ENCODE data around the gene ACSBG1.
"Not testable (repeated sequence)": the region's sequence is repeated elsewhere in the genome, so short reads cannot be mapped to it uniquely, and the experiment has no call there.

The ACSBG1 gene

DNA sequence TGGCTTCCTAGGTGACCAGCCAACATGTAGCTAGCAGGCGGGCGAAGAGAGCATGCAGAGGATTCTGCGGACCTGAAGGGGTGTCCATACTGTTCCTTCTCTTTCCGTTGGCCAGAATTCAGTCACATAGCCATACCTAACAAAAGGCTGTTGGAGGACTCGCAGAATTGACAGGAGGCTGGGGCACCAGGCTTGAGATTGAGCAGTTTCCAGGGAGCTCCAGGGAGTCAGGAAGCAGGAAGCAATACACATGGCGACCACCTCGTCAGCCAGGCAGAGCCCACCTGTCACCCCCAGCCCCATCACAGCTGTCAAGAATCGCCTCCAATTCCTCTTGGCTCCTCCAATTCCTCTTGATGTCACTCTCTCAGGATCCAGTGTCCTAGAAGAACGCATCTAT lies 16.8 kb upstream of the ACSBG1 start:
- no peak for DNase-seq (ENCODE audit: low spot score)

DNA sequence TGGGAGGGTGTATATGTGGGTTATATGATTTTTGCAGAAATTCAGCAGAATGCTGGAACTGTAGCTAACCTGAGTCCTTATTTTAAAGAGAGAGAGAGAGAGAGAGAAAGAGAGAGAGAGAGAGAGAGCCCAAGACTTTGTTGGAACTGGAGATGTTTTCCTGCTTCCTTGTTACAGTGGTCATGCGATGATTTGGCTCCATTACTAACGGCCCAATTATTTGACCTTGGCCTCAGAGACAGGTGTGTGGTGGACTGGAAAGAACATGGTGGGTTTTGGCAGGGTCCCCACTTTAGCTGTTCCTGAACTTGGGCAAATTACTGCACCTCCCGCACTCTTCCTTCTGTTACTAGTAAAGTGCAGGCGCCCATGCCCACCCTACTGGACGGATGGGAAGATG lies 14.8 kb upstream of the ACSBG1 start:
- DNase-seq (ENCODE audit: low spot score), result no peak

DNA sequence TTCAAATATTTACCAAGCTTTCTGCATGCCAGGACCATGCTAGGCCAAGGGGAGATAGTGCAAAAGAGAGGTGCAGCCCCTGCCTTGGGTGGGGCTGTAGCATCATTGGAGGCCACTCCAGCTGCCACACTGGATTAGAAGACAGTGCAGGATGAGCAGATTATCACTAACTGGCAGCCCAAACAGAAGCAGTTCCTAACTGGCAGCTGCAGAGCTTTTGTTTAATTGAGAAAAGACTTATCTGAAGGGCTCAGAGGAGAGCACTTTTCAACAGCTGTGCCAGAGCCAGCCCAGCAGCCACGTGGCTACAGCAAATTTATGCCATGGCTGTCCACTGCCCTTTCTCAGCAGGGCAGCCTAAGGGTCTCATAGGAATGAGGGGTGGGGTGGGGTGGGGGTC lies 13.5 kb upstream of the ACSBG1 start:
- DNase-seq (ENCODE audit: low spot score), result peak; percentile 91

DNA sequence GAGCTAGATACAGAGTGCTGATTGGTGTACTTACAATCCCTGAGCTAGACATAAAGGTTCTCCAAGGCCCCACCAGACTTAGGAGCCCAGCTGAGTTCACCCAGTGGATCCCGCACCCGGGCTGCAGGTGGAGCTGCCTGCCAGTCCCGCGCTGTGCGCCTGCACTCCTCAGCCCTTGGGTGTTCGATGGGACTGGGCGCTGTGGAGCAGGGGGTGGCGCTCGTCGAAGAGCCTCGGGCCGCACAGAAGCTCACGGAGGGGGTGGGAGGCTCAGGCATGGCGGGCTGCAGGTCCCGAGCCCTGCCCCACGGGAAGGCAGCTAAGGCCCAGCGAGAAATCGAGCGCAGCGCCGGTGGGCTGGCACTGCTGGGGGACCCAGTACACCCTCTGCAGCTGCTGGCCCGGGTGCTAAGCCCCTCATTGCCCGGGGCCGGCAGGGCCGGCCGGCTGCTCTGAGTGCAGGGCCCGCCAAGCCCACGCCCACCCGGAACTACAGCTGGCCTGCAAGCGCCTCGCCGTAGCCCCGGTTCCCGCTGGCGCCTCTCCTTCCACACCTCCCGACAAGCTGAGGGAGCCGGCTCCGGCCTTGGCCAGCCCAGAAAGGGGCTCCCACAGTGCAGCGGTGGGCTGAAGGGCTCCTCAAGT lies 11.7 kb upstream of the ACSBG1 start:
- not testable (repeated sequence) for DNase-seq (ENCODE audit: low spot score)

DNA sequence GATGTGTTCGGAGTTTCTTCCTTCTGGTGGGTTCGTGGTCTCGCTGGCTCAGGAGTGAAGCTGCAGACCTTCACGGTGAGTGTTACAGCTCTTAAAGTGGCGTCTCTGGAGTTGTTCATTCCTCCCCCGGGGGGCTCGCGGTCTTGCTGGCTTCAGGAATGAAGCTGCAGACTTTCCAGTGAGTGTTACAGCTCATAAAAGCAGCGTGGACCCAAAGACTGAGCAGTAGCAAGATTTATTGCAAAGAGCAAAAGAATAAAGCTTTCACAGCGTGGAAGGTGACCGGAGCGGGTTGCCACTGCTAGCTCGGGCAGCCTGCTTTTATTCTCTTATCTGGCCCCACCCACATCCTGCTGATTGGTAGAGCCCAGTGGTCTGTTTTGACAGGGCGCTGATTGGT lies 11.0 kb upstream of the ACSBG1 start:
- DNase-seq (ENCODE audit: low spot score), result not testable (repeated sequence)

DNA sequence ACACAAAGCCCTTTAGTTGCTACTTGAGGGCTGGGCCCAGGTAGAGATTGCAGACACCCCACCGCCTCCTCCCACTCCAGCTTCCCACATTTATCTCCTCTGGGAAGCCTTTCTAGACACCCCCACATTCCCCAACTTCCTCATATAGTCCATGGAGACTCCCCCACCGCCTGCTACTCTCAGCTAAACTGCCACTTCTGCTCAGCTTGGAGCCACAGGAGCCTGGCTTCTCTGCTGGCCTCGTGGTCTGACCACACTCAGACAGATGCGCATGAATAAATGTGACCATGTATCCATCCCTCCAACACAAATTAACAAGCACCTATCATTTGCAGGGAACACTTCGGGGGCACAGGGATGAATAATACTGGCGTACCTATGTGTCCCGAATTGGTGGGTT lies 10.5 kb upstream of the ACSBG1 start:
- DNase-seq (ENCODE audit: low spot score), result no peak

DNA sequence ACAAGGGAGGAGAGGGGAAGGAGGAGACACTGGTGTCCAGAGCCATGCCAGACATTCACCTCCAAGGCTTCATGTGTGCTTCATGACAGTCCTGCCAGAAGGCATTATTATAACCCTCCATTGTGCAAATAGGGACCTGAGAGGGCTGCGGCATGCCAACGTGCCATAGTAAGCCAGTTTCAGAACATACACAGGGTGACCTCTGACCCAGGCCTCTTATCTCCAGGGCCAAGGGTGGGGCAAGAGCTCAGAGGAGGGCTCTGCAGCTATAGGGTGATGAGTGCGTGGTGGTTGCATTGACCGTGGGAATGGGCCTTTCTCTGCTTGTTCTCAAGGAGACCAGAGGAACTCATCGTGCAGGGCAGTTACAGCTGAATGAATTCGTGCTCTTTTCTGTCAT lies 9.7 kb upstream of the ACSBG1 start:
- DNase-seq (ENCODE audit: low spot score), result peak; percentile 72

DNA sequence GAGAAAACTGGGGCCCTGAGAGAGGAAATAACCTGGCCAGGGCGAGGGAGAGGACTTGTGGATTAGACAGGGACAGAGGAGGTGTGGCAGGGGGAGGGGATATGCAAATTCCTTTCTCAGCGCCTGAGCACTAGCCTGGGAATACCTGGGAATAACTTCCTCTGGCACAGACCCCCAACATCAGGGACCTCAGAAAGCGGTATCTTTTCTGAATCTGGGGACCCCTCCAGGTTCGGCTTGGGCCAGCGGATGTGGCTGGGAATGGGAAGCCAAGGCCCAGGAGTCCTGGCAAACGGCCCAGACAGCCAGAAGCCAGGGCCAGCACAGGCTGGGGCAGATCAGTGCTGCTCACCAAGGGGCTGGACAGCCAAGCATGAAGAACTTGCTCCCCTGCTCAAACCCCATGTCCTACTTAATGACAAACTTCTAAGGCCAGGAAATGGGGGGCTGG lies 9.2 kb upstream of the ACSBG1 start:
- peak; percentile 37 for DNase-seq (ENCODE audit: low spot score)

DNA sequence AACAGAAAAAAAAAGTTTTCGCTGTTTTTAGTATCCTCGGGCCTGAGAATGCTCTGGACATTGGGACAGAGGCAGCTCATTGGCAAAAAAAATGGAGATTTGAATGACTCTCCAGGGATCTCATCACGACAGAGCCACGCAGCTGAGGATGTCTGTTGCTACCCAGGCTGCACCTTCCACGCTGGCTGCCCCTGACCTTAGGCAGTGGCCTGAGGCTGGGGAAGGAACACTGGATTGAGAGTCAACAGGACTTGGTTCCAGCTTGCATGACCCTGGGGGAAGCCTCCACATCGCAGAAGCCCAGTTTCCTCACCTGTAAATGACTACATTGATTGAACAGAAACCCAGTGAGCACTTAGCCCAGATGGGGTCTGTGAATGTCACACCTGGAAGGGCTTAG lies 8.7 kb upstream of the ACSBG1 start:
- no peak for DNase-seq (ENCODE audit: low spot score)

DNA sequence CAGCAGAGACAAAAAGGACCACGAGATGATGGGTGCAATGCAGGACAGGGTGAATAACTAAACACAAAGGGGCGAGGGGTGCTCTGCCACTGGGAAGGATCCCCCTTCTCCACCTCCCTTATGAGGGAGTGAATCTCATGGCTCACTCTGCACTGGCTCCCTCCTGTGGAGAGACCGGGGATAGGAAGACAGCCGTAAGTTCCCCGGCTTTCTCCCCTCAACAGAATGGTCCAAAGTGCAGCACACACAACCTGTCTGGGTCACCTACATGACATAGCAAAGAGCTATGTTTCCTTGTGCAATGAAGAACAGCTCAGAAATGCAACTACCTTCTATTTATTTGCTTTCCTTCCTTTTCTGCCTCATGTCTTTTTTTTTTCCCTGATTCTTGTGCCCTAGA lies 7.8 kb upstream of the ACSBG1 start:
- DNase-seq (ENCODE audit: low spot score), result peak; percentile 61

DNA sequence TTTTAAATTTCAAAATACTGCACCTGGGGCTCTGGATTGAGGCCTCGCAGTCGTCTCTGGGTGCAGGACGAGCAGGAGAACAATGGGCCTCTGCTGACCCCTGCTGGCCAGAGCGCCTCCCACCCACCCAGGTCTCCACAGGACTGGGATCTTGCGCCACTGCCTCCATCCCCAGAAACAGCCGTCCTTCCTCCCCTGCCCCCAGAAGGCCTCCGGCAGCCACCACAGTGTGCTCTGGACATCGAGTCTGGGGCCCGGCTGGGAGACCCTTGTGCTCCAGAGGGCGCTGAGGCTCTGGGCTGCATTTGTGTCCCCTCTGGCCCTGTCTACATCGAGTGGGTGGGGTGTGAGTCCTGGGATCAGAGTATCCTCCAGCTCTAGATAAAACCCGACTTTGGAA lies 6.7 kb upstream of the ACSBG1 start:
- DNase-seq (ENCODE audit: low spot score), result peak; percentile 81

DNA sequence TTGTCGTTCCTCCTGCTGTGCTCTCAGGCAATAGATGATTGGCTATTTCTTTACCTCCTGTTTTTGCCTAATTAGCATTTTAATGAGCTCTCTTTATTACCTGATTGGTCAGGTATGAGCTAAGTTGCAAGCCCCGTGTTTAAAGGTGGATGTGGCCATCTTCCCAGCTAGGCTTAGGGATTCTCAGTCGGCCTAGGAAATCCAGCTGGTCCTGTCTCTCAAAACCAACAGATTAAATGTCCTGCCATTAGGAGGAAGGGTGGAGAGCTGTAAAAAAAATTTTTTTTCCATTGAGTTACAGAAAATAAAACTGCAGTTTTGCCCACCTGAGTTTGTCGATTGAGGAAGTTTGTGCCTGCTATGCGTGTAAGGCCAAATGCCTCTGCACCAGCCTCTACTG lies 5.4 kb upstream of the ACSBG1 start:
- no peak for DNase-seq (ENCODE audit: low spot score)

DNA sequence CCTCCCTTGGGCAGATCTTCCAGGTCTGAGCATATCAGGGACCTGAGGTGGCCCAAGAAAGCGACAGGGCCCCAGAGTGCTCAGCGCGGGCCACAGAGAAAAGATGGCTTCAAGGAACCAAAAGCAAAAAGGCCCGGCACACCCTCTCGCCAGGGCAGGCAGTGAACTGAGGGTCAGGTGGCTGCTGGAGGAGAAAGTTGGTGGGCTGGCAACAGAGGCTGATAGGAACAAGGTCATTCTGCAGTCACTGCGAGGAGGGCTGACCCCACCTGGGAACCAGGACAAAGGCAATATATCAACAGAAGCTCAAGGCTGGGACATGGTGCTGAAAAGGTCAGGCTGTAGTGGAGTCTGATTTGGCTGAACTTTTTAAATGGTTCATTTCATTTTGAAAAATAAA lies 2.8 kb upstream of the ACSBG1 start:
- no peak for DNase-seq (ENCODE audit: low spot score)

DNA sequence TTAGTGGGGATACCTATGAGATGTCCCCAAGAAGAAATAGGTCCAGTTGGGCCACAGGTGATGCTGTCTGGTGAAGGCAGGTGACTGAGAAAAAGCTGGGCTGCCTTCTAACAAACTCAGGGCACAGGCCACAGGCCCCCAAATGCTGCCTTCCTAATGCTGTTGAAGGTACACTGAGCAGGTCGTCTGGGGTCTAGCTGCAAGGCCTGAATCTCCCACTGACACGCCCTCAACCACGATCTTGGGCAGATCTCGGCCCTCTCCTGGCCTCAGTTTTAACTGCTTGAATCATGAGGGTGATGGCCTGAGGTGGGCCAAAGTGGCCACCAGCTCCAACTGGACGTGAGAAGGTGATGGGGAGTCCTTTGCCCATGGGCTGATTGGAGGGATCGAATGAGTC lies 2.1 kb upstream of the ACSBG1 start:
- DNase-seq (ENCODE audit: low spot score), result no peak

DNA sequence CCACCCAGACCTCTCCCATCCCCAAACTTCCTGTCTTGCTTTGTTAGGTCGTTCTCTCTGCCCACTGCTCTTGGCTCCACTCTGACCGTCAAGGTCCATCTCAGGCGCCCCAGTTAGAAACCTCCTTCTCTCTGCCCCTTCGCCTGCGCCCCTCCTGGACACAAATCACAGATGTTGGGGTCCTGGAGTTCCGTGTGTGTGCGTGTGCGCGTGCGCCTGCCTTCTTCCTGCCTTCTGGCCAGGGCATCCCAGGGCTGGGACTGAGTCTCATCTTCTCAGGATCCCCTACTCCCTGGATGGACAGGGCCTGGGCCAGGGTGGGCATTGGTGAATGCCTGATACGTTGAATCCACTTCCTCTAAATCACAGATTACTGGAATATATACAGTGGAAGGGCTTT lies 869 bp downstream of the ACSBG1 start:
- no peak for DNase-seq (ENCODE audit: low spot score)

DNA sequence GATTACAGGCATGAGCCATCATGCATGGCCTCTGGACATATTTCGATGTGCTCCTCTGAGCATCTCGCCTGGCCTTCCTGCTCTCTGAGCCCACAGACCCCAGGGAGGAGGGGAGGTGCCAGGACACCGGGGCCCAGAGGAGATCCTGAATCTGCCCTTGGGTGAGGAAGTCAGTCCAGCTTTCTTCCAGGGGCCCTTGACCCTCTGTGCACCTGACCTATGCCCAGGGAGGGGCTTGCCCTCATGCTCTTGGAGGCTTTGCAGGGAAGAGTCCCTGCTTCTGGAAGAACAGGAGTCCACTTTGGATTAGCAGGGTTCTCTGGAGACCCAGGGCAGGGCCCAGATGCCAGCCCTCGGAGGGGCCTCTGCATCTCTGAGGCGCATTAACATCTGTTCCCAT lies 1.4 kb downstream of the ACSBG1 start:
- no peak for DNase-seq (ENCODE audit: low spot score)

DNA sequence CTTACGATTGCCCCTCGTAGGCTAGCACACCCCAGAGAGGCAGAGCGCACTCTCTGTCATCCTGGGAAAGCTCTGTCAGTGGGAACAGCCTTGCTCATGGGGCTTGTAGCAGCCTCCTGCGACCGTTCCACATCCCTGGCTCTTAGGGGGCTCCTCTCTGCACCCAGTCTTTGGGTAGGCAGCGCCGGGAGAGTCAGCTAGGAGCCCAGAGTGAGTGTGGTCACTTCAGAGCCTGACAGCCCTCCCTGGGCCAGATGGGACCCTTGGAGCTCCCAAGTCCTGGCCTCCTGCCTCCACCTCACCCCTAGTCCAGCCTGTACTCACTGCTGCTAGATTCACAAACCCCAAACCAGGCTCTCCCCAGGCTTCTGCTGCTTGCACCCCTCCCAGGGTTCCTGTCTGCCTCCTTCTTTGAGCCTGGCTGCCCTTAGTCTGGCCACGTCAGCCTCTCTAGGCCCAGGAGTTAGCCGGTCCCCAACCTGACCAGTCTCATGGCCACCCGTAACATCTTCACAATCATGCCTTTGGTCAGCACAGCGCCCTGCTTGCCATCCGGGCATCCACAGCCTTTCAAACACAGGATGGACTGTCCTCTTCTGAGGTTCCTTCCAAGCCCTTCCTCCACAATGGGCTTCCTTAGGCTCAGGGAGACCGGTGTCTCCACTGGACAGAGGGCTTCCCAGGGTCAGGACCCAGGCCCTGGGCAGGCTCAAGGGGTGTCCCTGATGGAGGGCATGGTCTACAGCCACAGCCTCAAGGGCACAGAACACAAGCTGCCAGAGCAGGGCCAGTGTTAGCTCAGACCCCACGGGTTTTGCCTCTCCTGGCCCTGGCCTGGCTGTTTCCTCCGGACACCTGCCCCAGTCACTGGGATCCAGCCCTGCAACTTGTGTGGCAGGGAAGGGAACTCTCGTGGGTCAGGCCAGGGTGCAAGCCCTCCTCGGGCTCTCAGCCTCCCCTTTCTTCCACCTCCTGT lies 4.6 kb downstream of the ACSBG1 start:
- no peak for DNase-seq (ENCODE audit: low spot score)

DNA sequence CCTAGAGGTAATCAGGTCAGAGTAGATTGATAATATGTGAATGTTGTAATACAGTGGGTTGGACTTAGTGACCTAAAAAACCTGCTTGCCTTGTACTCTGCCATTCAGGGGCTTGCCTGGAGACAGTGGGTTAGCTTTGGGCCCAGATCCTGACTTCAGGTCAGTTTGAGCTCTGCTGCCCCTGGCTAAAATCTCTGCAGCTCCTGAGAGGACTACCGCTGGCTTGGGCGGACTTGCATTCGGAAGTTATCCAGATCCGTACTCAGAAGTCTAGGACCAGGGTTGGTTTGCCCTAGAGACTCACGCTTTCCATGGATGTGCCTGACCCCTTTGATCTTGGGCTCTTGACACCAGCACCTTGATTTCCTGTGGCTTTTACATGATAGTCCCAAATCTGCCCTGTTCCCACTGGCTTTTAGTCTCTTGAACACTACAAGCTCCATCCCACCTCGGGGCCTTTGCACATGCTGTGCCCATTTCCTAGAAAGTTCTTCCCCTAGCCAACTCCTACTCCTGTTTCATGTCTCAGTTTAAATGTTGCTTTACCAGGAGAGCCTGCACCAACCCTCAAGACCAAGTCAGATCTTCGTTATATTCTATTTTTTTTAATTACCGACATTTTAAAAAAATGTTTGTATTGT lies 5.9 kb downstream of the ACSBG1 start:
- DNase-seq (ENCODE audit: low spot score), result no peak

DNA sequence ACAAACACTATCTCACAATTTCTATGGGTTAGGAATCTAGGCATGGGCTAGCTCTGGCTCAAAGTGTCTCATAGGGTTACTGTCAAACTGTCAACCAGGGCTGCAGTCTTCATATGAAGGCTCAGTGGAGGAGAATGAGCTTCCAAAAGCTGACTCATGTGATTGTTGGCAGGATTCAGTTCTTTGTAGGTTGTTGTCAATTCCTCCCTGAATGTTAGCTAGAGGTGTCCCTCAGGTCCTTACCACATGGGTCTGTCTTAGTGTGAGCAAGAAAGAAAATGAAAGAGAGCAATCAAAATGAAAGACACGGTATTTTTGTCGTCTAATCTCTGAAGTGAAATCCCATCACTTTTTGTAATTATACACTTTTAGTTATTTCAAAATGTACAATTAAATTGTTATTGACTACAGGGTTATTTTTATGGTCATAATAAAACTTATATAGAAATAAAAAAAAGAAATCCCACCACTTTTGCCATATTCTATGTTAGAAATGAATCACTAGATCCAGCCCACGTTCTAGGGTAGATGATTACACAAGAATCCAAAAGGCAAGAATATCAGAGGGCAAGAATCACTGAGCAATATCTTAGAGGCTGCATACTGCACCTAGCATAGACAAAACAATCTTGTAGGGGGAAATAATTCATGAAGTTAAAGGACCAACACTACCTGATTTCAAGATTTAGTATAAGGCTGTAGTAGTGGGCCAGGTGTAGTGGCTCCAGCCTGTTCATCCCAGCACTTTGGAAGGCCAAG lies 8.4 kb downstream of the ACSBG1 start:
- DNase-seq (ENCODE audit: low spot score), result no peak

DNA sequence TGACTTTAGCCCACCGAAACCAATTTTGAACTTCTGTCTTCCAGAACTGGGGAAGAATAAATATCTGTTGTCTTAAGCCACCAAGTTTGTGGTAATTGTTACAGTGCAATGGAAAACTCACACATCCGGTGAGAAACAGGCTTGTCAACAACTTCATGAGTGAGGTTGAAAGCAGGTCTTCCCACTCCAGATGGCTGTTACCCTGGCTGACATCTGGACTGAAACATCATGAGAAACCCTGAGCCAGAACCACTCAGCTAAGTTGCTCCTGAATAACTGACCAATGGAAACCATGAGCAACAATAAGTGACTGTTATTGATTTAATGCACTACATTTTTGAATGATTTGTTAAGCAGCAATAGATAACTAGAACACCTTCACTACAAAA lies 10.3 kb downstream of the ACSBG1 start:
- no peak for DNase-seq (ENCODE audit: low spot score)

DNA sequence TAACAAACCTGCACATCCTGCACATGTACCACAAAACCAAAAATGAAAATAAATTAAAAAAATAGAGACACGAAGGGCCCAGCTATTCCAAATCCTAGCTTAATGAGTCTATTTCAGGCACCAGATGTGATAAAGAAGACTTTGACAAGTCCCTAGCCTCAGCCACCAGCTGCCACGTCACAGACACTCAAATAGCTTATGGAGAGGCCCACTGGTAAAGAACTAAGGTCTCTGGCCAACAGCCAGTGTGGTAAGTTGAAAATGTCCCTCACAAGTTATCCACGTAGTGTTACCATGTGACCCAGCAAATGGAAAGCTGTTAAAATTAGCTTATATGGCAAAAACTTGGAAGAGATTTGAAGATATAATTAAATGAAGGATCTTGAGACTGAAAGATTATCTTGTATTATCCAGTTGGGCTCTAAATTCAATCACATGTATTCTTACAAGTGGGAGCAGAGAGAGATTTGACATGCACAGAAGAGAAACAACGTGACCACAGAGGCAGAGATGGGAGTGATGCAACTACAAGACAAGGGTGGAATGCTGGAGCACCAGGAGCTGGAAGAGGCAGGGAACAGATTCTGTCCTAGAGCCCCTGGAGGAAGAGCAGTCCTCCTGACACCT lies 10.9 kb downstream of the ACSBG1 start:
- no peak for DNase-seq (ENCODE audit: low spot score)
